ENCODE data around the gene AWAT2.

DNA sequence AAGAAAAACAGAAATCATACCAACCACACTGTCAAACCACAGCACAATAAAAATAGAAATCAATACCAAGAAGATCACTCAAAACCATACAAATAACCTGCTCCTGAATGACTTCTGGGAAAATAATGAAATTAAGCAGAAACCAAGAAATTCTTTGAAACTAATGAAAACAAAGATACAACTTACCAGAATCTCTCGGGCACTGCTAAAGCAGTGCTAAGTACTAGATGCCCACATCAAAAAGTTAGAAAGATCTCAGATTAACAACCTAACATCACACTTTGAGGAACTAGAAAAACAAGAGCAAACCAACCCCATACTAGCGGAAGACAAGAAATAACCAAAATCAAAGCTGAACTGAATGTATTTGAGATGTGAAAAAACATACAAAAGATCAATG lies 33.2 kb downstream of the AWAT2 start:
- no peak for TF ChIP-seq TCF7 (CRISPR knock-in tag; IDR thresholded peaks at IDR 0.05; ENCODE audit: low read depth)
- TF ChIP-seq ETV6 (CRISPR knock-in tag; IDR thresholded peaks at IDR 0.05): no peak
- TF ChIP-seq ZNF263 (CRISPR knock-in tag; IDR thresholded peaks at IDR 0.05; ENCODE audit: low read depth): no peak
- TF ChIP-seq, protein P1, sequence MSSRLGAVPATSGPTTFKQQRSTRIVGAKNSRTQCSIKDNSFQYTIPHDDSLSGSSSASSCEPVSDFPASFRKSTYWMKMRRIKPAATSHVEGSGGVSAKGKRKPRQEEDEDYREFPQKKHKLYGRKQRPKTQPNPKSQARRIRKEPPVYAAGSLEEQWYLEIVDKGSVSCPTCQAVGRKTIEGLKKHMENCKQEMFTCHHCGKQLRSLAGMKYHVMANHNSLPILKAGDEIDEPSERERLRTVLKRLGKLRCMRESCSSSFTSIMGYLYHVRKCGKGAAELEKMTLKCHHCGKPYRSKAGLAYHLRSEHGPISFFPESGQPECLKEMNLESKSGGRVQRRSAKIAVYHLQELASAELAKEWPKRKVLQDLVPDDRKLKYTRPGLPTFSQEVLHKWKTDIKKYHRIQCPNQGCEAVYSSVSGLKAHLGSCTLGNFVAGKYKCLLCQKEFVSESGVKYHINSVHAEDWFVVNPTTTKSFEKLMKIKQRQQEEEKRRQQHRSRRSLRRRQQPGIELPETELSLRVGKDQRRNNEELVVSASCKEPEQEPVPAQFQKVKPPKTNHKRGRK (CRISPR knock-in tag; IDR thresholded peaks at IDR 0.05; ENCODE audit: borderline replicate concordance): no peak
- no peak for TF ChIP-seq NR2C2 (CRISPR knock-in tag; IDR thresholded peaks at IDR 0.05)
- no peak for TF ChIP-seq CTCF (IDR thresholded peaks at IDR 0.05)
- TF ChIP-seq MYBL2 (CRISPR knock-in tag; IDR thresholded peaks at IDR 0.05): no peak
- no peak for TF ChIP-seq SP1 (CRISPR knock-in tag; conservative IDR thresholded peaks at IDR 0.05)
- no peak for TF ChIP-seq ERG (CRISPR knock-in tag; IDR thresholded peaks at IDR 0.05)
